NCI-H1694 (cell line): ENCODE data around the gene PALM2AKAP2.

ENCODE experiments used
- DNase-seq: peaks from one replicate; lab custom pipeline; 2025; lab: John Stamatoyannopoulos, UW

Gene PALM2AKAP2

DNA sequence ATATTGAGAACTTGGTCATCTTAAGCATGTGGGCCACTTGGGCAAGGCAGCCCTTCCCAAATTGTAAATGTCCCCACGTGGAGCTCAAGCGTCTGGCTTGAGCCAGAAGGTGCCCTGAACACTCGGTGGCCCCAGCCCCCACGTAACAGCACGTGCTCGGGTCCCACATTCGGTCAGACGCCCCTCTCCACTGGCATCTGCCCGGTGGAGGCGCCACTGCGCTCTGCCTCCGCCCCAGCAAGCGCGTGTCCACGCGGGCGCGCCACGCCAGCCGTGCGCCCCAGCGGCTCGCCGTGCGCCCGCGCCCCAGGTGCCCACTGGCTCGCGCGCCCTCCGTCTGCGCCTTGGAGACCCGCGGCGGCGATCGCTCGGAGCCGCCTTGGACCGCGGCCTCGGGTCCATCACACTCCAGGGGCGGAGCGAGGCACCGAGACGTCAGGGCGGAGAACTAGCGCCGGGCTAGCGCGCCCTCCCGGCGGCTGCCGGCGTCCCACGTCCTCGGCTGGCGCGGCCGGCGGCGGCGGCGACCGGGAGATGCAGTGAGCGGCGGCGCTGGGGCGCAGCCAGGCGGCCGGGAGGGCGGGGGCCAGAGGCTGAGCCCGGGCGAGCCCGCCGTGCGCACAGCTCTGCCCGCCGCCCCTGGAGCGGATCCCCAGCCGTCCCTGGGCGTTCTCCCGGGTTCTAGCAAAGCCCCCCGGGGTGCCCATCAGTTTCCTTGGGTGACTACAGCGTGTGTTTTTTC is at the start of gene PALM2AKAP2:
Gene PALM2AKAP2 (plus strand): TSS at position 488 of the 742 bp plus-strand sequence. CDS start 291 bp downstream, outside the sequence.
- peak; percentile 22 for DNase-seq

DNA sequence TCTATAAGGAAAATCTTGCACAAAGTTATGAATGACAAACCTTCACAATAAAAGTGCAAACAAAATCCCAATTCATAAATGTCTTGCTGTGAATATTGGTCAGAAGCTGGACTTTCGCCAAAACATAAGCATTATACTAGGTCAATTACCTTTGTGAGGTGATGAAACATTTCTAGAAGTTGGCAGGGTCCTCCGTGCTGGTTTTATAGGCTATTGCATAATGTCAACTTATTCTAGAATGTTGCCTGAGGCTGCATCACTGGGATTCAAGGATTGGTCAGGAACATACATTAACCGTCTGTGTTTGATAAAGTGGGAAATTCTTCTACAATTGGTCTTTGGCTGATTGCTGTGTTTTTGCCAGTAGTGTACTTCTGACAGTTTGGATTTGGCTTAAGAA is 49.8 kb upstream of the PALM2AKAP2 start:
- no peak for DNase-seq

DNA sequence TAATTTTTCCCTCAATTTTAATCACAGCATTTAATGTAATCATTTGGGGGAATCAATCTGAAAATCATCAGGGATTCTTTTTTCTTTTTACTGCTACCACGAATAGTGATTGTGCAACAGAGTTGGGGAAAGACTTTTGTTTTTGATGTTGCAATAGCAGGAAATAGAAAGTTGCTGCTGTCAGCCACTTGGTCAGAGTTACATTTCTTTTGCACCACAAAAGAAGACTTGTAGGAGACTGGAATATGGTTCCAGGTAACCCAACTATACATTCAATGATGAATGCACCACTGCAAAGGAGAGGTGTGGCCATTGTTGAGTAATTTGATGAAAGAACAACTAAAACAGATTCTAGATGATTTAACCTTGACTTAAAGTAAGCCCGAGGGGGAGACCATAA is 46.3 kb upstream of the PALM2AKAP2 start:
- no peak for DNase-seq

DNA sequence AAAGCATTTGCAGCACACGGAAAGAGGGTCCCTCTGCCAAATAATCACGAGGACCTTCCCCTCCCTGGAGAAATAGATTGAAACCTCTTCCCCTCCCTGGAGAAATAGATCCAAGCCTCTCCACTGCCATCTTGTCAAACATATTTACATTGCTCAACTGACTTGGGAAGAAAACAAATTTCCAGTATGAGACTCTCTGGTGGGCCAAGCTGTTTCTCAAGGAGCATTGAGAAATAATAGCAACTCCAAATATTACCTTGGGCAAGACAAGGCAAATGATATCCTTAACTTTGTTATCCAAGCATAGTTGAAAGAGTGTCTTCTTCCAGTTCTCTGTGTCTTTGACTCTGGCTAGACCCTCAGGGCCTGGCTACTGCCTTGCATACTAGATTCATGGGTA is 45.2 kb upstream of the PALM2AKAP2 start:
- no peak for DNase-seq

DNA sequence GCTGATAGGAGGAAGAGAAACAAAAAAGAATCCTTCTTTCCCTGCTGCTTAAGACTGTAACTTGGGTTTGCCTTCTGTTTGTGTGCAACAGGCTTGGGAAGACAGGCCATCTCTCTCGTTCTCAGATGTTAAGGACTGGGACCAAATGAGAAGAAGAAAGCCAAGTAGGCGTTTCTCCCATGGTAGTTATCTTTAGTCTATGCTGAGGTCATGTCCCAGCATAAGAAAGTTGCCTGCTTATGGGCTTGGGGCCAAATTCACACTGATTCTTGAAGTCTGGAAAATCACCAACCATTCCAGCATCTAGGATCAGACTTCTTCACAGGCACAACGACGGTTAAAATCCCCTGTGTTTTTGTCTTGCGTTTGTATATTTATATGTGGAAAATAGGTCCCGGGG is 44.2 kb upstream of the PALM2AKAP2 start:
- no peak for DNase-seq

DNA sequence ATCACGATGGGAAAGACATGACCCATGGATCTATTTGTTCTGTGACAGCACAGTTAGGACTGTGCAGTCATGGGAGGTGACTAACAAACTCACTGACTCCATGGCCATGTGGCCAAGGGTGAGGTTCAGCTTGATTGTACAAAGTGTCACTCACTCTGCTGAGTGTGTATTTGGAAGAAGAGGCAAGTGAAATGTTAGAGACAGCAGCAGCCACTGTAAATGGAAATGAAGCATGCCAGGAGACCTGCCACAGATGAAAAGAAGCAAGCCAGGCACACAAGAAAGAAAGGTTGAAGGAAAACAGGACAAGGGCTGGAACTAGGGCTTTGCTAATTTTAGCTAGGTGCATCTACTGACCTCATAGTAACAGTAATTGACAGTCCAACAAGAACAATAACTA is 42.7 kb upstream of the PALM2AKAP2 start:
- DNase-seq: no peak

DNA sequence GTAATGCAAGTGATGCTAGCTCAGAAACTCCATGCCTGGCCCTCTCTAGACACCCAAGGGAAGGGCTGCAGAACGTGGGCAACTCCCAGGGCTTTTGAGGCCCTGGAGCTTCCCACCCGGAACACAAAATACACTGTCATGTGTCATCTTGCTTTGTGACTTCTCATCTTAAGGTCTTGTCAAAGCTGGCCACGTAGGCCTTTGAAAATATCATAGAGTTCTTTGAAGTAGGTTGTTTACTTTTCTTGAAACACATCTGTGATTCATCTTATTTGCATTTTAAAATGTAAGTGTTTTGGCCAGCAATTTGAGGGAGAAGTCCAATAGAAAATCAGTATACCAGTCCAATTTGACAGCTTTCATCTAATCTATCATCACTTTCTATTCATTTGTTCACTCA is 40.2 kb upstream of the PALM2AKAP2 start:
- no peak for DNase-seq

DNA sequence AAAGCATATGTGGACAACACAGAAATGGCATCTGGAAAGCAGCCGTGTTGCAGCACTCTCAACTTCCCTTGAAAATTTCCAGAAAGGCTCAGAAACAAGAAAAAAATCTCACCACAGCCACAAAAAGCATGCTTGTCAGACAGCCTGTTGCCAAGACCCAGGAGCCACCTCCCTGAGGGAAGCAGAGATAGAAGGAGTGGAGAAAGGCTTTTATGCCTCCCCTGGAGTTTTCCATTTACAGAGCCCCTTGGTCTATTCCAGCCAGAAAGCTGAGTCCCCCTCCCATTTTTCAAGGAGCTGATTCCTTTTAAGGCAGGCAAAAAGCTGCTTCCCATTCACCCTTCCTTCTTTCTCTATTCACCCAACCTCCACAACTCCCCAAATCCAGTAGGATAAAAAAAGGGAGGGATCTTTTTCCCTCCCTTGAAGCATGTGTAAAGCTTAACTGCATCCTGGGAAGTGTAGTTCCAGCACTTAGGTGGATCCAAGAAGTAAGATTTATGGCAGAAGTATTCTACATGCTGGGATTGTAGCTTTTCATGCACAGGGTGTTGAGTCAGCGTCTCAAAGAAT is 37.1 kb upstream of the PALM2AKAP2 start:
- DNase-seq: no peak

DNA sequence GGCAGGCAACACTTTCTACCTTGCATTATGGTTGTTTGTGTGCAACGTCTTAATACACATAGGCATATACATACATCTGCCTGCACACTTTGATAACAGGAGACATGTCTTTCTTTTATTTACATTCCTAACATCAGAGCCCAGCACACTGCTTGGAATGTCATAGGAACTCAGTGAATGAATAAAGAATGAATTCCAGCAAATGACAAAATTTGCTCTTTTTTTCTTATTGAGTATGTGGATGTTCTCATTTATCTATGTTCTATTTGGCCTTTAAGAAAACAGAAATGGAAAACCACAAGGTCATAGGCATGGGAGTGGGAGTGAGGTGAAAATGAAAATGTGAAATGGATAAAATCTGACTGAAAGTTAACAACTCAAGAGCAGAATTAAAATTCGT is 36.3 kb upstream of the PALM2AKAP2 start:
- no peak for DNase-seq

DNA sequence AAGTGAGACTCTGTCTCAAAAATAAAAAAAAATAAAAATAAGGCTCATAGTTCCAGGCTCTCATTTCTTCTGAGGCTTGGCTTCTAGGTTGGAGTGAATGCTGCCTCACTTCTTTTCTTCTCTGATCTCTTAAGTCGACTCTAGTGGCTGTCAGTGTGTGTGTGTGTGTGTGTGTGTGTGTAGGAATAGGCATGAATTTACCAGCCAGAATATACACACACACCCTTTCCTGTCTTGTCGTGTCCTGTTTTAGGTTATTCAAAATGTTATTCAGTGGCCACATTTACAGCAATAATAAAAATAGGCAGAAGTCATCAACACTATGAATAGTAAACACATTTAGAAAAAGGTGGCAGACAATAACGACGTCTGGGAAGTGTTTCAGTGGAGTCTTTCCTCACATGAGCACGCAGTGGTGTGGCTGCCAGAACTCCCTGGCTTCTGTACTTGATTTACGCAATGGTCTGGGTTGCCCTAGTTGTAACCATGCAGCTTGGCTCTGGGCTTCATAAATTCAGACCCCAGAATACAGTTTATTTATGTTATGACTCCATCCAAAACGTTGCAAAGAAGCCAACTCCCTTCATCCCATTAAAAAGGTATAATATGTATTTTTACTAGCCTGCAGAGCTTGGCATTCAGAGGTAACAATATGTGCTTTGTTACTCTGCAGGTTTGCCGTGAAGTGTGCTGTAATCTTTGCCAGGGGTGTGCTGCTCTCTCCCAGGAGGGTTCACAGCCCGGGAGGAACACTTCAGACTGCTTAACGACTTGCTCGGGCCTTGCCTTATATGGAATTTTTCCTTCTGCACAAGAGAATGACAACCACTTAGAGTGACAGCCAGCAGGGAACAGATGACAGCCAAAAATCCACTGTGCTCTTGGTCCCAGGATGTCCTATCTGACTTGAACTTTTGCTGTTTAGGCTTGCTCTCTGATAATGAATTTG is 34.4 kb upstream of the PALM2AKAP2 start:
- DNase-seq: no peak

DNA sequence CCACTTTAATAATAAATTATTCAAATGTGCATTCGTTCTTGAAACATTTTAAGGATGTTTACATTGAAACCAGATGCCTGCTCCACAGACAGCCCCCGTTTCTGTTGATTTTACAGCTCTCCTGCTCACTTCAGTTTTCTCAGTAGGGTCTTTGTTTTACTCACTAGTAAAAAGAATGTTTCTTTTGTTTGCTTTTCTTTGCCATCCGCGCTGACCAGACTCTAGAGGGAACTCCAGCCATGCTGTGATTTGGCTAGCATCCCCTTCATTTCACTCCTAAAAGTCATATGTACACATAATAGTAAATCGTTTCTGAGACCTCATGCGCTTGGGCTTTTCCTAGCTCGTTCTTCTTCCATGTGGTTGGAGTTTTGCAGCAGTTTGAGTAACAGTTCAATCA is 28.7 kb upstream of the PALM2AKAP2 start:
- DNase-seq: no peak

DNA sequence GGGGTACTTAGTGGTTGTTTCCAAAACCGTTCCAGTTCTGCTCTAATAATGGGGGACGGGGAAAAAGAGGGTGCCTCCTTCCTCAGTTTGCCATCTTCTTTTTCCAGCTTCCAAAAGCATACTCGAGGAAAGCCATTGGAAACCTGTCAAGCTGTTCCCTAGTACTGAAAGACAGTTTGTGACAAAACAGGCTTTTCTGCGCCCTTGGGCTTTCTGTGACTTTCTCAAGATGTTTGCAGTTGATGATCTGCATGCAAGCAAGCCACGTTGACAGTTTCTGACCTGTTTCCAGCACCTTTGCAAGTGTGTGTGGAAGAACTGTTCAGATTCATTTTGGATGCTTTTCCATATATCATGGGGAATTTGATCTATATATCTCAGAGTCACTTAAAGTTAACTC is 26.7 kb upstream of the PALM2AKAP2 start:
- no peak for DNase-seq

DNA sequence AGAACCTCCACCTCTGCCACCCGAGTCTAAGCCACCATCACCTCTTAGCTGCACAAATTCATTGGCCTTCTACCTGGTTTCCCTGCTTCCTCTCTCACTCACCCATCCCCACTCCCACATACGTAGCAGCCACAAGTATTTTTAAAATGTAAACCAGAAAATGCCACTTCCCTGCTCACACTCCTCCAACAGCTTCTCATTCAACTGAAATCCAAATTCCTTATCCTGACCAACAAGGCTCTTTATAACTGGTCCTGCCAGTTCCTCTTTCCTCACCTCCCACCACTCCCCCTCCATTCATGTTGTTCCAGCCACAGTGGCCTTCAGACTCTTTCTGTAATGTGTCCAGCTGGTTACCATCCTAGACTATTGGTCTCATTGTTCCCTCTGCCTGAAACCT is 25.0 kb upstream of the PALM2AKAP2 start:
- DNase-seq: no peak

DNA sequence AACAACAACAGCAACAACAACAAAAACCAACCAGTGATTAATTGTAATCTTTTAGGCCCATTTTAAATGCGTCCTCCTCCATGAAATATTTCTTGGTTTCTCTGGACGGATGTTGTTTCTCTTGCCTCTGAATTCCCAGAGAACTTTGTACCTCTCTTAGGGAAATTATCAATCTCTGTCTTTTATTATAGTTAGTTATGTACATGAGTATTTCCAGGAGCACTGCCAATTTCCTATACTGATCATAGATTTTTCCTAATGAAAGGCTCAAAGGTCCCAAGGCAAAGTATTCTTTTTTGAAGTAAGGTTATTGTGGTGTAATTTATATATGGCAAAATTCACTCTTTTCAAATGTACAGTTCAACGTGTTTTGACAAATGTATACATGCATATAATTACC is 20.4 kb upstream of the PALM2AKAP2 start:
- DNase-seq: no peak

DNA sequence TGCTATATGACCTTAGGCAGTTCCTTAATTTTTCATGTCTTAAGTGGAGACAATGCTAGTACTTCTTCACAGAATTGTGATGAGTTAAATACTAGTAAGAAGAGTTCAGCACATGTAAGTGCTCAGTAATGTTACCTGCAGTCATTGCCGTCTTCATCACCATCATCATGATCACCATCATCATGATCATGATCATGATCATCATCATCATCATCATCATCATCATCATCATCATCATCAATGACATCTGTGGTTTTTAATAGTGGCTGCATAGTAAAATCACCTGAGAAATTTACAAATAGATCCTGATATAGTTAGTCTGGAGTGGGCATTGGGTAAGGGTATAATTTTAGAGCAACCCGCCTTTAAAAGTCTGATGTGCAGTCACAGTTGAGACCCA is 14.7 kb upstream of the PALM2AKAP2 start:
- no peak for DNase-seq

DNA sequence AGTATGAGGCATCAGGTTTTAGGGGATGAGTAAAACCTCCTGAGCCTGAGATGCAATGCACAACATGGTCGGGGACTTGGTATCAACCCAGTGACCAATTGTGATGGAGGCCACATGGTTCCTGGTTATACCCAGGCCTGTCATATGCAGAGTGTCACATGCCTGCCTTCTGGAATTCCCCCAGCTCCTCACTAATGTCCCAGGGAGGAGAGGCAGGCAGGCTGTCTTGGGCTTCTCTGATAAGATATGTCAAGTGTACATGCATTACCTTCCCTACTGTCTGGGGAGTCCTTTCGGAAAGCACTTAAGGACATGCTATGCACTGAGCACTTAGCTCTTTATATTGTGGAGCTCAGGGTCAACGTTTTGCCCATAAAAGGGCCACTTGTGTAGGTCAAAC is 14.2 kb upstream of the PALM2AKAP2 start:
- DNase-seq: no peak

DNA sequence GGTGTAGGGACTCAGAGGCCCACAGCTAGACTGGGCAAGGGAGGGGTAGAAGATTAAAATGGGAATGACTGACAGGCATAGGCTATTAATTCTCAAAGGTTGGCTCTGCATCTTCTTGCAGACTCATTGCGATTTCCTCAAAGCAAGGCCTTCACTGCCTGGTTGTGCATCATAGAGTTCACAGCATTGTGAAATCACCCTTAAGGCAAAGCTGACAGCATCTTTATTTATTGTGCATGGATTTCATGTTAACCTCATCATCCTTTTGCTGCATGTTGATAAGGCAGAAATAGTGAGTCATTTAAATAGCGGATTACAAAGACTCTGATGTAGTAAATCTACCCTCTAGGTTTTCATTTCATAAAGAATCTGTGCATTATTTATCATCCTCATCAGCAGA is 13.6 kb upstream of the PALM2AKAP2 start:
- DNase-seq: no peak

DNA sequence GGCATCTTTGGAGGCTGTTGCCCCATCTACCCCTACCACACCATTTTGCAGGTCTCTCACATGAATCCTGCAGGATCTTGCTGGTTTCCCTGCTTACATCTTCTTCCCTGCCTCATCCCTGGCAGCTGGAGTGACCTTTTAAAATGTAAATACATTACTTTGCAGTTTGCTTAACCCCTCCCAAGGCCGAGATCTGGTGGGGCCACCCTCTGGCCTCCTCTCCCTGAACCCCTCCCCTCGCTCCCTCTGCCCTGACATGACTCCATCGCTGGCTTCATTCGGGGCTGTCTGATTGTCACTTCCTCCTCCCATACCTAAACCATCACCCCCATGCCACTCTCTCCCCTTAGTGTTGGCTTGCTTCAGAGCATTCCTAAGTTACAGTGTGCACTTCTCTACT is 12.6 kb upstream of the PALM2AKAP2 start:
- no peak for DNase-seq

DNA sequence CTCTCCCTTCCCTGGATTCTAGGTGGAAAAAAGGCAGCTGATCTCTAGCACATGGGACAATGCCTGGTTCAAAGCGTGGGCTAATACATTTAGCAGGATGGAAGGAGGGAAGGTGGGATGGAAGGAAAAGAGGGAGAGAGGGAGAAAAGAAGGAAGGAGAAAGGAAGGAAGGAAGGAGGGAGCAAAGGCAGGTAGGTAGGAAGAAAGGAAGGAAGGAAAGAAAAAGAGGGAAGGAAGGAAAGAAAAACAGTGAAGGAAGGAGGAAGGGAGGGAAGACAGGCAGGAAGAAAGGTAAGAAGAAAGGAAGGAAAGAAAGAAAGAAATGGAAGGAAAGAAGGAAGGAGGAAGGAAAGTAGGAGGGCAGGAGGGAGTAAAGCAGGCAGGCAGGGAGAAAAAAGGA is 12.2 kb upstream of the PALM2AKAP2 start:
- DNase-seq: no peak

DNA sequence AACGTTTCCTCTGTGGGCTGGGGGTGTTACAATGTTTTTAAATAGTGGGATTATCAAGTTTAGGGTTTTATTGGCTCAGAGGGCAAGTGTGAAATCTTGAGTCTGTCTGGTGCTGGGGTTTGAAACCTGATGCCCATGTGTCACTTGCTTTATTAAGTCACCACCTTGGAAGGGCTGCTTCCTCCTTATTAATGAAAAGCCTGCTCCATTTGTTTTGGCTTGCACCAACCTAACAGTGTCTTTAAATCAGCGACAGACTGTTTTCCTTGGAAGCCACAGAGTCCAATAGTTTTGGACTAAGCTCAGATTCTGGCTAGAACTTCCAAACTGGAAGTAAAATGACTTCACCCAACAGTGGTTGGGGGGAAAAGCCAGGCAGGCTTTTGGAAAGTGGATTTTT is 10.7 kb upstream of the PALM2AKAP2 start:
- DNase-seq: no peak

DNA sequence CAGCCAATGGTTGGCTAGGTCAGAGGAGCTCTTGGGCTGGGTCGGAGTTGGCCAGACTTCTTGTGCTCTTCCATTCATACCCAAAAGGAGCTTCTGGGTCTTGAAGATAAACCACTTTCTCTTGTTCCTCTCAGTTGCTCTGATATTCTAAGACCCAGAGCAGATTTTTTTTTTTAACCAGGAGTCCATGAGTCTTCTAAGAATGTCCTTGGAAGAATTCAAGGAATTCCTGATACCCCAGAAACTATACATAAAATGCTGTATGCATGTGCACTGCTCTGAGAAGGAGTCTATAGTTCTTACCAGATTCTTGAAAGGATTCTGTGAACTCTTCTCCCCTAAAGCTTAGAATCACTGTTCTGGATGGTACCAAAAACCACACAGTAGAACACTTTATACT is 9.9 kb upstream of the PALM2AKAP2 start:
- no peak for DNase-seq

DNA sequence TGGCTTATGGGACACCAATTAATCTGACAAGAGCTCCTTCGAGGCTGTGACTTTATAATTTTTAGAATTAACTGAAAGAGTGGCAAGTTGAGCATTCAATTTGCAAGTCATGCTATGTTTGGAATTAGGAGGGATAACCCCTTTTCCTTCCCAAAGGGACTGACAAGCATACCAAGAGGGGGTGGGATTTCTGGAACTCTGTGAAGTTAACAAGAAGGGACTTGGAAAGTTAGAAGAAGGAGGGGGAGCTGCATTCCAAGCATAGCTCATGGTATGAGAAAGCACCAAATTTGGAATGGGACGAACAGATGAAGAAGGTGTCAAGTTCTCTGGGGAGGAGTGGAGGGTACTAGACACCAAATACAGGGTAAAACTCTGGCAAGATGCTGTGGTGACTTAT is 8.9 kb upstream of the PALM2AKAP2 start:
- no peak for DNase-seq
